ENCODE results near the gene SRPK1.

SRPK1 gene

DNA sequence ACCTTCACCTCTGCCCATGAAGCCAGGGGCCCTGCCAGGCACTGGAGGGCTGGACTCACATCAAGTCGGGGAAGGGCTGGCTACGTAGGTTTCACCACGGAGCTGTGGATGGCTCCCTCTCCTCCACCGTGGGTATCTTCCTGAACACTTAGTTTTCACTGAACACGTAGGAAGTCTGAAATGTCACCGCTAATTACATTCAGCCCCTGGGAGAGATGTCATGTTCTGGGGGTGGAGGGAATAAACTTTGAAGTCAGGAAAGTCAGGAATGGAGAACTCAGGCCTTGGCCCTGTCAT is 109.3 kb downstream of the SRPK1 start:
- no peaks in the 10 kb centered on the region for H3K27me3 ChIP-seq (replicated peaks in 2 of 5; ENCODE audit: control insufficient read depth in 4 of 5, insufficient read depth in 5 of 5, low read length in 4 of 5)
- H3K27ac ChIP-seq (ENCODE audit: insufficient read depth in 1 of 2, low read depth in 1 of 2, low read length in 2 of 2, poor library complexity in 1 of 2, severe bottlenecking in 2 of 2), result no peak overlapping the region
- no peaks in the 10 kb centered on the region for H3K4me1 ChIP-seq (ENCODE audit: control extremely low read depth in 1 of 4, control insufficient read depth in 4 of 4, insufficient read depth in 4 of 4, low read length in 3 of 4)
- WGBS (ENCODE audit: insufficient coverage), result 80% methylated on average over 5 of the region's 6 CpGs
- H3K9me3 ChIP-seq (ENCODE audit: control extremely low read depth in 1 of 5, control insufficient read depth in 4 of 5, insufficient read depth in 2 of 5, low read depth in 1 of 5, low read length in 4 of 5), result peaks cover 0 to 4% (median 0%) of the 10 kb centered on the region in 5 experiments
- H3K36me3 ChIP-seq (ENCODE audit: control insufficient read depth in 4 of 4, insufficient read depth in 4 of 4, low read length in 3 of 4), result no peaks in the 10 kb centered on the region
- DNase-seq, result no peak
- POLR2A ChIA-PET, result no interaction called here
- no peak overlapping the region for H3K4me3 ChIP-seq (ENCODE audit: control insufficient read depth in 1 of 7, extremely low read depth in 1 of 7, insufficient read depth in 4 of 7, low read depth in 2 of 7, low read length in 6 of 7)
- CTCF ChIA-PET, result interaction anchor here (0.5 kb wide), 1 partner anchor 150 kb away, joined by 3 read pairs; no protein-coding TSS in a partner anchor

DNA sequence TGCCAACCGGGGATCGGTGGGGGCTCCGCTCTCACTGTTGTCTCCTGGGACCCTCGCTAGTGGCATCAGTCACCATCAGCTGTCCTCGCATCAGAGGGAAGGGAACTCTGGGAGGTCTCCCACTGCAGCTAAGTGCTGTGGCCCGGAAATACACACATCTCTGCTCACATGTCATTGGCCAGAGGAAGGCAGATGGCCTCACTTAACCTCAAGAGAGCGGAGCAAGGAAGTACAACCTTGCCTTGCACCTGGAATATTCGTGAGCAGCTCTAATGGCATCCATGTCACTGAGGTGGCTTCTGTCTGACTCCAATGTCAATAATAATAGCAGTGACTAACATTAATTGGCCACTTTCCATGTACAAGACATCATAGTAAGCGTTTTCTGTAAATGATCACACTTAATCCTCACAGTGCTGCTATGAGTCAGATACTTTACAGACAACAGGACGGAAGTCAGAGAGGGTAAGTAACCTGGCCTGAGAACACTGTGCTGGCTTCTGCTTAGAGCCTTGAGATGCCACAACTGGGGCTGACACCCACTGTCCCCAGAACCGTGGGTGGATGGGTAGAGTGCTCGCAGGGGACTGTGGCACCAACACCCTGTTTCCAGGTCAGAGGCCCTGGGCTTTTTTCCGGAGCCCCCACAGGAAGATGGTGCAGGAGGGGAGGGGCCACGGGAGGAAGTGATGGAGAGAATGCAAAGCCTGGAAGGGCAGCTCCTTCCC is 109.8 kb downstream of the SRPK1 start:
- ChIA-PET CTCF (interaction anchor here (0.5 kb wide), 1 partner anchor 149 kb away, joined by 3 read pairs; no protein-coding TSS in a partner anchor), POLR2A (no interaction called here)
- no peaks in the 10 kb centered on the region for H3K36me3 ChIP-seq (ENCODE audit: control insufficient read depth in 4 of 4, insufficient read depth in 4 of 4, low read length in 3 of 4)
- no peak overlapping the region for H3K27ac ChIP-seq (ENCODE audit: insufficient read depth in 1 of 2, low read depth in 1 of 2, low read length in 2 of 2, poor library complexity in 1 of 2, severe bottlenecking in 2 of 2)
- no peaks in the 10 kb centered on the region for H3K27me3 ChIP-seq (replicated peaks in 2 of 5; ENCODE audit: control insufficient read depth in 4 of 5, insufficient read depth in 5 of 5, low read length in 4 of 5)
- H3K9me3 ChIP-seq (ENCODE audit: control extremely low read depth in 1 of 5, control insufficient read depth in 4 of 5, insufficient read depth in 2 of 5, low read depth in 1 of 5, low read length in 4 of 5), result peaks cover 0 to under 1% (median 0%) of the 10 kb centered on the region in 5 experiments
- no peak overlapping the region for H3K4me3 ChIP-seq (ENCODE audit: control insufficient read depth in 1 of 7, extremely low read depth in 1 of 7, insufficient read depth in 4 of 7, low read depth in 2 of 7, low read length in 6 of 7)
- no peak for DNase-seq
- WGBS (ENCODE audit: insufficient coverage), result 93% methylated on average over 12 of the region's 14 CpGs
- H3K4me1 ChIP-seq (ENCODE audit: control extremely low read depth in 1 of 4, control insufficient read depth in 4 of 4, insufficient read depth in 4 of 4, low read length in 3 of 4), result no peaks in the 10 kb centered on the region

DNA sequence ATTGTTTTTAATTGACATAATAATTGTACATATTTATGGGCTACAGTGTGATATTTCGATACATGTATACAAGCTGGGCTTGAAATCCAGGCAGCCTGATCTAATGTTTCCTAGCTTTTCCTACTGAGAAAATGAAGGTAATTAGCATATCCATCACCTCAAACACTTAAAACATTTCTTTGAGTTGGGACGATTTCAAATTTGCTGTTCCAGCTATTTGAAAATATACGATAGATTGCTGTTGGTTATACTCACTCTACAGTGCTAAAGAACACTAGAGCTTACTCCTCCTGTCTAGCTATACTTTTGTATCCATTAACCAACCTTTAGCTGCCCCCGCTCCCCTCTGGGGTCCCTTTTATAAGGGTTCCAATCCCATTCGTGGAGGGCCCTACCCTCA is 111.1 kb downstream of the SRPK1 start:
- H3K36me3 ChIP-seq (ENCODE audit: control insufficient read depth in 4 of 4, insufficient read depth in 4 of 4, low read length in 3 of 4), result no peaks in the 10 kb centered on the region
- peaks cover 0 to 6% (median 0%) of the 10 kb centered on the region in 5 experiments for H3K27me3 ChIP-seq (replicated peaks in 2 of 5; ENCODE audit: control insufficient read depth in 4 of 5, insufficient read depth in 5 of 5, low read length in 4 of 5)
- 81% methylated on average over 4 of the region's 5 CpGs for WGBS (ENCODE audit: insufficient coverage)
- no peak overlapping the region for H3K4me3 ChIP-seq (ENCODE audit: control insufficient read depth in 1 of 7, extremely low read depth in 1 of 7, insufficient read depth in 4 of 7, low read depth in 2 of 7, low read length in 6 of 7)
- DNase-seq, result no peak
- H3K4me1 ChIP-seq (ENCODE audit: control extremely low read depth in 1 of 4, control insufficient read depth in 4 of 4, insufficient read depth in 4 of 4, low read length in 3 of 4), result peaks cover 0 to 7% (median 3%) of the 10 kb centered on the region in 4 experiments
- H3K9me3 ChIP-seq (ENCODE audit: control extremely low read depth in 1 of 5, control insufficient read depth in 4 of 5, insufficient read depth in 2 of 5, low read depth in 1 of 5, low read length in 4 of 5), result no peaks in the 10 kb centered on the region
- ChIA-PET POLR2A (no interaction called here), CTCF (no interaction called here)
- no peak overlapping the region for H3K27ac ChIP-seq (ENCODE audit: insufficient read depth in 1 of 2, low read depth in 1 of 2, low read length in 2 of 2, poor library complexity in 1 of 2, severe bottlenecking in 2 of 2)

DNA sequence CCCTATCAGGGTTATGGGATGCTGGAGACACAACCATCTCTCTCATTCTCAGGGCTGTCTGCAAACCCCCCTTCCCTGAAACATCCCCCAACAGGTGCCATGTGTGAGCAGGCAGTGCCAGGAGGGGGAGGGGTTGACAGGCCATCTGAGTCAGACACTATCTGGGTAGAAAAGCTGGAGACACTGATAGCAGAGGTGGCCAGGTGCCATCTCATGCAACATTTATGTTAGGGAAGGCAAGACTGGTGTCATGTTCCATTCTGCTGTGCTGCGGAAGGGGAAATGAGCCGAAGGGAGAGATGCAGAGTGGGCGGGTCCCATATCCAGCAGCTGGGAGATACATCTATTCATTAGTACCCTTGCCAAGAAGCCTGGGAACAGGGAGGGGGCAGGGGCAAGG is 112.2 kb downstream of the SRPK1 start:
- Histone ChIP-seq H3K27me3 (replicated peaks in 2 of 5; ENCODE audit: control insufficient read depth in 4 of 5, insufficient read depth in 5 of 5, low read length in 4 of 5) (peaks cover 0 to 6% (median 0%) of the 10 kb centered on the region in 5 experiments), H3K36me3 (ENCODE audit: control insufficient read depth in 4 of 4, insufficient read depth in 4 of 4, low read length in 3 of 4) (no peaks in the 10 kb centered on the region), H3K4me1 (ENCODE audit: control extremely low read depth in 1 of 4, control insufficient read depth in 4 of 4, insufficient read depth in 4 of 4, low read length in 3 of 4) (peaks cover 0 to 8% (median 4%) of the 10 kb centered on the region in 4 experiments), H3K9me3 (ENCODE audit: control extremely low read depth in 1 of 5, control insufficient read depth in 4 of 5, insufficient read depth in 2 of 5, low read depth in 1 of 5, low read length in 4 of 5) (no peaks in the 10 kb centered on the region), H3K4me3 (ENCODE audit: control insufficient read depth in 1 of 7, extremely low read depth in 1 of 7, insufficient read depth in 4 of 7, low read depth in 2 of 7, low read length in 6 of 7) (no peak overlapping the region), H3K27ac (ENCODE audit: insufficient read depth in 1 of 2, low read depth in 1 of 2, low read length in 2 of 2, poor library complexity in 1 of 2, severe bottlenecking in 2 of 2) (no peak overlapping the region)
- no peak for DNase-seq
- ChIA-PET CTCF (no interaction called here), POLR2A (no interaction called here)
- WGBS (ENCODE audit: insufficient coverage), result 100% methylated on average over 1 of the region's 3 CpGs

DNA sequence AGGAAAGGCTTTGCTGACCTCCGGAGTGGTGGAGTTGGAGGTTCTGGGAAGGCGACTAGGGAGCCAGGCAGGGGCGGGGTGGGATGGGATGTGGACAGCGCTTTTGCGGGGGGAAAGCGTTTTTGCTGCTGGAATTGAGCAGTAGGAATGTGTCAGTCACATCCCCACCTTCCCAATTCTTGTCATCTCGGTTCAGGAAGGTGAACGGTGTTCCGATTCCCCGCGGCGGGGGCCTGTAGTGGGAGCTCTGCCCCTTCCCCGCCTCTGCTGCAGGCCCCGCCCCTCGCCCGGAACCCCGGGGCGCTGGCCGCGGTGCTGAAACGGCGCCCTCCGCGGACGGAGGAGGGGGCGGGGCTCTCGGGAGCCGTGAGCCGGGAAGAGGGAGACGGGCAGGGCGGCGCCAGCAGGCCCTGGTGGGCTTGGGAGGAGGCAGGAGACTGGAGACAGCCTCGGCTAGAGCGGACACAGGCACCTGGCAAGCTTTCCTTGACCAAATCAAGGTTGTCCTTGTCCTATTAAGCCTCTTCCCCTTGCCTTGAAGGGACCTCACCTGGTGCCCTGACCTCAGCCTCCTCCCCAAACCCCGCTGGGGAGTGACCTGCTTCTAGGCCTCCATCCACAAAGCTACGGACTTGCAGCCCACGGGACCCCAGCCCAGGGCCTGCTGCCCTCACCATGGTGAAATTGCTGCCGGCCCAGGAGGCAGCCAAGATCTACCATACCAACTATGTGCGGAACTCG is 115.7 kb downstream of the SRPK1 start, which contains the start of gene LHFPL5:
Gene LHFPL5 (plus strand): TSS at position 357 of the 741 bp plus-strand sequence. CDS start 319 bp downstream, at position 676.
- ChIA-PET POLR2A (no interaction called here), CTCF (interaction anchor here (0.5 kb wide), 1 partner anchor 160 kb away, joined by 4 read pairs; no protein-coding TSS in a partner anchor)
- Histone ChIP-seq H3K36me3 (ENCODE audit: control insufficient read depth in 4 of 4, insufficient read depth in 4 of 4, low read length in 3 of 4) (no peaks in the 10 kb centered on the region), H3K9me3 (ENCODE audit: control extremely low read depth in 1 of 5, control insufficient read depth in 4 of 5, insufficient read depth in 2 of 5, low read depth in 1 of 5, low read length in 4 of 5) (no peaks in the 10 kb centered on the region), H3K27me3 (replicated peaks in 2 of 5; ENCODE audit: control insufficient read depth in 4 of 5, insufficient read depth in 5 of 5, low read length in 4 of 5) (peaks cover 0 to 6% (median 0%) of the 10 kb centered on the region in 5 experiments), H3K4me1 (ENCODE audit: control extremely low read depth in 1 of 4, control insufficient read depth in 4 of 4, insufficient read depth in 4 of 4, low read length in 3 of 4) (peaks cover 0 to 8% (median 4%) of the 10 kb centered on the region in 4 experiments), H3K4me3 (ENCODE audit: control insufficient read depth in 1 of 7, extremely low read depth in 1 of 7, insufficient read depth in 4 of 7, low read depth in 2 of 7, low read length in 6 of 7) (peak within 1 kb of the TSS in 5 of 7 experiments; percentile 29 to 51 (median 40)), H3K27ac (ENCODE audit: insufficient read depth in 1 of 2, low read depth in 1 of 2, low read length in 2 of 2, poor library complexity in 1 of 2, severe bottlenecking in 2 of 2) (no peak within 1 kb of the TSS)
- 14% methylated on average over 33 of the region's 40 CpGs for WGBS (ENCODE audit: insufficient coverage)
- DNase-seq, result peak; percentile 17 to 58 (median 56)

DNA sequence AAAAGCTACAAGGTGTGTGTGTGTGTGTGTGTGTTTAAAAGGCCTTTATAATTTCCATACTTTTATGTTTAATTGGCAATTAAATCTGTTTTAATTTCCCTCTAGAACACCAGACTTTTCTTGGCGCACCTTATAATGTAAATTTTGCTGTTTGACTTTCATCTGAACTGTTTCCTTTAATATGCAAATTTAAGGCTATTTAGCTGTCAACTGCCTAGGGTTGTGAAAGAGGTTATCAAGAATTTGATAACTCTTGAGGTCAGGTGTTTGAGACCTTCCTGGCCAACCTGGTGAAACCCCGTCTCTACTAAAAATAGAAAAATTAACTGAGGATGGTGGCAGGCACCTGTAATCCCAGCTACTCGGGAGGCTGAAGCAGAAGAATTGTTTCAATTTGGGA is 119.8 kb downstream of the SRPK1 start:
- Histone ChIP-seq H3K9me3 (ENCODE audit: control extremely low read depth in 1 of 5, control insufficient read depth in 4 of 5, insufficient read depth in 2 of 5, low read depth in 1 of 5, low read length in 4 of 5) (no peaks in the 10 kb centered on the region), H3K36me3 (ENCODE audit: control insufficient read depth in 4 of 4, insufficient read depth in 4 of 4, low read length in 3 of 4) (no peaks in the 10 kb centered on the region), H3K4me1 (ENCODE audit: control extremely low read depth in 1 of 4, control insufficient read depth in 4 of 4, insufficient read depth in 4 of 4, low read length in 3 of 4) (peaks cover 0 to 8% (median 4%) of the 10 kb centered on the region in 4 experiments), H3K4me3 (ENCODE audit: control insufficient read depth in 1 of 7, extremely low read depth in 1 of 7, insufficient read depth in 4 of 7, low read depth in 2 of 7, low read length in 6 of 7) (no peak overlapping the region), H3K27me3 (replicated peaks in 2 of 5; ENCODE audit: control insufficient read depth in 4 of 5, insufficient read depth in 5 of 5, low read length in 4 of 5) (peaks cover 0 to 6% (median 2%) of the 10 kb centered on the region in 5 experiments), H3K27ac (ENCODE audit: insufficient read depth in 1 of 2, low read depth in 1 of 2, low read length in 2 of 2, poor library complexity in 1 of 2, severe bottlenecking in 2 of 2) (no peak overlapping the region)
- CTCF ChIA-PET, result no interaction called here
- WGBS (ENCODE audit: insufficient coverage), result 93% methylated on average over 2 of the region's 3 CpGs
- POLR2A ChIA-PET, result no interaction called here
- no peak for DNase-seq

DNA sequence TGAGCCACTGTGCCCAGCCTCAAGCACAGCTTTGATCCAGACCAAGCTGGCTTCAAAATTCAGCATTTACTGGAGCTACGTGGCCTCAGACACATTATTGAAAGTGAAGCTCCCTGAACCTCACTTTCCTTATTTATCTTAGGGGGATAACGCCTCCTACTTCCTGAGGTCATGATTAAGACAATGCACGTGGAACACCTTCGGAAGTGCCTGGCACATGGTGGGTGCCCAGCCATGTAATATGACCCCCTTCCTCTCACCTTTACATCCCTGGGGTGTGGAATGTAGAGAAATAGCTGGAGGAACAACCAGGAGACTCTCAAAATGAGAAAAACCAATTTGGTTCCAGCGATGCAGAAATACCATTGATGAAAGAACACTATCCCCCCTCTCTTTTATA is 122.2 kb downstream of the SRPK1 start:
- Histone ChIP-seq H3K36me3 (ENCODE audit: control insufficient read depth in 4 of 4, insufficient read depth in 4 of 4, low read length in 3 of 4) (no peaks in the 10 kb centered on the region), H3K4me3 (ENCODE audit: control insufficient read depth in 1 of 7, extremely low read depth in 1 of 7, insufficient read depth in 4 of 7, low read depth in 2 of 7, low read length in 6 of 7) (no peak overlapping the region), H3K9me3 (ENCODE audit: control extremely low read depth in 1 of 5, control insufficient read depth in 4 of 5, insufficient read depth in 2 of 5, low read depth in 1 of 5, low read length in 4 of 5) (no peaks in the 10 kb centered on the region), H3K4me1 (ENCODE audit: control extremely low read depth in 1 of 4, control insufficient read depth in 4 of 4, insufficient read depth in 4 of 4, low read length in 3 of 4) (no peaks in the 10 kb centered on the region), H3K27ac (ENCODE audit: insufficient read depth in 1 of 2, low read depth in 1 of 2, low read length in 2 of 2, poor library complexity in 1 of 2, severe bottlenecking in 2 of 2) (no peak overlapping the region), H3K27me3 (replicated peaks in 2 of 5; ENCODE audit: control insufficient read depth in 4 of 5, insufficient read depth in 5 of 5, low read length in 4 of 5) (peaks cover 0 to 2% (median 0%) of the 10 kb centered on the region in 5 experiments)
- POLR2A ChIA-PET, result interaction anchor here (1.0 kb wide), 1 partner anchor 11 kb away, joined by 3 read pairs; no protein-coding TSS in a partner anchor
- WGBS (ENCODE audit: insufficient coverage), result 100% methylated on average over 3 of the region's 5 CpGs
- CTCF ChIA-PET, result interaction anchor here (1.0 kb wide), 1 partner anchor 156 kb away, joined by 3 read pairs; no protein-coding TSS in a partner anchor
- DNase-seq, result no peak
